Neural progenitor cell (in vitro differentiated cells): ENCODE results near the gene TADA2B. TPM values are rescaled to one million over a fixed set of nuclear protein-coding genes. Genes with fewer than 3 reads are reported as not detected.

Source experiments
- DNase-seq: peaks from one replicate; pipeline ENCODE4 v3.0.0-alpha.2; 2016; ENCODE audit warnings: low spot score
- H2AFZ ChIP-seq: fragments of 200-600 bp; sonication (generic); replicated peaks from 2 replicates; pipeline ENCODE4 v1.6.1; 2016; ENCODE audit warnings: antibody characterized with exemption
- H3F3A ChIP-seq: fragments of 200-600 bp; sonication (generic); 2 replicates; pipeline ENCODE4 v1.6.1; 2016; ENCODE audit warnings: antibody characterized with exemption, low read depth
- H3K27ac ChIP-seq: fragments of 200-600 bp; sonication (generic); 2 replicates; pipeline ENCODE4 v1.5.1; 2016; ENCODE audit warnings: mild to moderate bottlenecking
- H3K27me3 ChIP-seq: fragments of 200-600 bp; sonication (generic); 2 replicates; pipeline ENCODE4 v1.6.1; 2016; ENCODE audit warnings: mild to moderate bottlenecking, moderate library complexity
- H3K36me3 ChIP-seq: fragments of 200-600 bp; sonication (generic); 2 replicates; pipeline ENCODE4 v1.5.1; 2016
- H3K4me1 ChIP-seq: fragments of 200-600 bp; sonication (generic); 2 replicates; pipeline ENCODE4 v1.6.1; 2016; ENCODE audit warnings: mixed run types
- H3K4me2 ChIP-seq: fragments of 200-600 bp; sonication (generic); 2 replicates; pipeline ENCODE4 v1.6.1; 2016
- H3K4me3 ChIP-seq: fragments of 200-600 bp; sonication (generic); 2 replicates; pipeline ENCODE4 v1.5.1; 2016
- H3K79me2 ChIP-seq: fragments of 200-600 bp; sonication (generic); 2 replicates; pipeline ENCODE4 v1.6.1; 2016; ENCODE audit warnings: low read depth
- H3K9ac ChIP-seq: fragments of 200-600 bp; sonication (generic); 2 replicates; pipeline ENCODE4 v1.6.1; 2016
- H3K9me3 ChIP-seq: fragments of 200-600 bp; sonication (generic); 2 replicates; pipeline ENCODE4 v1.5.1; 2016; ENCODE audit warnings: low read depth
- H4K20me1 ChIP-seq: fragments of 200-600 bp; sonication (generic); 2 replicates; pipeline ENCODE4 v1.6.1; 2016; ENCODE audit warnings: low read depth
- H3K27ac Mint-ChIP-seq: 3 replicates; pipeline ENCODE4 v1.8.0; 2021; ENCODE audit warnings: mixed read lengths
- H3K27me3 Mint-ChIP-seq: 2 replicates; pipeline ENCODE4 v1.8.0; 2022; ENCODE audit warnings: low read depth, mild to moderate bottlenecking, inconsistent platforms, moderate library complexity, mixed read lengths; ENCODE audit not compliant: insufficient read depth
- H3K36me3 Mint-ChIP-seq: 3 replicates; pipeline ENCODE4 v1.8.0; 2021; ENCODE audit warnings: mixed read lengths
- H3K4me1 Mint-ChIP-seq: 3 replicates; pipeline ENCODE4 v1.8.0; 2021; ENCODE audit warnings: mixed read lengths
- H3K4me3 Mint-ChIP-seq: 3 replicates; pipeline ENCODE4 v1.8.0; 2021; ENCODE audit warnings: mild to moderate bottlenecking, moderate library complexity, mixed read lengths
- H3K9me3 Mint-ChIP-seq: 3 replicates; pipeline ENCODE4 v1.8.0; 2020; ENCODE audit warnings: mixed read lengths
- CTCF ChIP-seq: fragments of 200-600 bp; sonication (generic); IDR thresholded peaks from 2 replicates; pipeline ENCODE4 v1.5.1; 2017; ENCODE audit warnings: antibody characterized with exemption, mild to moderate bottlenecking
- EZH2 ChIP-seq: fragments of 200-600 bp; sonication (generic); IDR thresholded peaks from 2 replicates; pipeline ENCODE4 v1.6.1; 2017; ENCODE audit warnings: antibody characterized with exemption, mild to moderate bottlenecking, moderate library complexity
- EZH2phosphoT487 ChIP-seq: fragments of 200-600 bp; sonication (generic); IDR thresholded peaks from 2 replicates; pipeline ENCODE4 v1.6.1; 2017; ENCODE audit warnings: antibody characterized with exemption
- total RNA-seq: library from RNA; depleted of rRNA; stranded (reverse); fragments of >200 nt; gene quantifications from 2 replicates; pipeline ENCODE4 v1.2.3, GENCODE V29; 2015; ENCODE audit warnings: low replicate concordance

Gene TADA2B
- total RNA-seq, 1 donor from 2014 or later, result 12.6 TPM

DNA sequence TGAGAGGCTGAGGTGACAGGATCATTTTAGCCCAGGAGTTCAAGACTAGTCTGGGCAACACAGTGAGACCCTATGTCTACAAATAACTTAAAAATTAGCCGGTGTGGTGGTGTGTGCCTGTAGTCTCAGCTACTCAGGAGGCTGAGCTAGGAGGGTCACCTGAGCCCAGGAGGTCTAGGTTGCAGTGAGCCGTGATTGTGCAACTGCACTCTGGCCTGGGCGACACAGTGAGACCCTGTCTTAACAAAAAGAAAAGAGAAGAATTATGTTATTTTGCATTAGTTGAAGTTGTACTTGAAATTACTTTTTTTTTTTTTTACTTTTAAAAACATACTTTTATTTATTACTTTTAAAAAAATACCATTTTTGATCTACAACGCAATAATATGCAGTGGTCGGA, 21.8 kb upstream of the TADA2B start:
- Histone ChIP-seq H3F3A (no peaks in the 10 kb centered on the region), H3K4me1 (peaks cover 8% of the 10 kb centered on the region), H3K27me3 (no peaks in the 10 kb centered on the region), H3K27ac (no peak overlapping the region), H3K36me3 (no peaks in the 10 kb centered on the region), H3K4me3 (no peak overlapping the region), H2AFZ (no peak overlapping the region), H4K20me1 (peaks cover 22% of the 10 kb centered on the region), H3K4me2 (no peak overlapping the region), H3K9me3 (no peaks in the 10 kb centered on the region), H3K9ac (no peak overlapping the region), H3K79me2 (no peaks in the 10 kb centered on the region)
- H3K27ac Mint-ChIP-seq, result no peak overlapping the region
- H3K27me3 Mint-ChIP-seq, result peaks cover 2% of the 10 kb centered on the region
- no peak for TF ChIP-seq EZH2phosphoT487
- DNase-seq, result no peak
- H3K4me1 Mint-ChIP-seq, result peaks cover 19% of the 10 kb centered on the region
- no peak overlapping the region for H3K4me3 Mint-ChIP-seq
- peaks cover 17% of the 10 kb centered on the region for H3K36me3 Mint-ChIP-seq
- no peaks in the 10 kb centered on the region for H3K9me3 Mint-ChIP-seq

GRCh38 chr4:7021930-7022664, 21.1 kb upstream of the TADA2B start:
- Mint-ChIP-seq H3K9me3 (no peaks in the 10 kb centered on the region), H3K27me3 (peaks cover 2% of the 10 kb centered on the region), H3K27ac (no peak overlapping the region), H3K36me3 (peaks cover 18% of the 10 kb centered on the region), H3K4me1 (peaks cover 19% of the 10 kb centered on the region), H3K4me3 (no peak overlapping the region)
- H4K20me1 ChIP-seq, result peaks cover 22% of the 10 kb centered on the region
- H2AFZ ChIP-seq, result no peak overlapping the region
- TF ChIP-seq CTCF (no peak), EZH2phosphoT487 (no peak), EZH2 (no peak)
- H3K9me3 ChIP-seq, result no peaks in the 10 kb centered on the region
- no peaks in the 10 kb centered on the region for H3F3A ChIP-seq
- no peak overlapping the region for H3K27ac ChIP-seq
- no peak for DNase-seq
- H3K9ac ChIP-seq, result no peak overlapping the region
- no peaks in the 10 kb centered on the region for H3K79me2 ChIP-seq
- H3K4me1 ChIP-seq, result peaks cover 8% of the 10 kb centered on the region
- no peaks in the 10 kb centered on the region for H3K27me3 ChIP-seq
- H3K36me3 ChIP-seq, result no peaks in the 10 kb centered on the region
- no peak overlapping the region for H3K4me2 ChIP-seq
- no peak overlapping the region for H3K4me3 ChIP-seq

GRCh38 chr4:7023486-7023885, 19.7 kb upstream of the TADA2B start:
- no peak for DNase-seq
- no peak overlapping the region for H3K27ac Mint-ChIP-seq
- H3K4me1 ChIP-seq, result peaks cover 8% of the 10 kb centered on the region
- H3K27me3 Mint-ChIP-seq, result peaks cover 6% of the 10 kb centered on the region
- H4K20me1 ChIP-seq, result peaks cover 22% of the 10 kb centered on the region
- no peak overlapping the region for H3K4me2 ChIP-seq
- no peak overlapping the region for H3K27ac ChIP-seq
- peaks cover 28% of the 10 kb centered on the region for H3K36me3 Mint-ChIP-seq
- H3K4me3 ChIP-seq, result no peak overlapping the region
- H3K9me3 ChIP-seq, result no peaks in the 10 kb centered on the region
- H3K27me3 ChIP-seq, result no peaks in the 10 kb centered on the region
- peaks cover 22% of the 10 kb centered on the region for H3K4me1 Mint-ChIP-seq
- no peak for TF ChIP-seq EZH2
- no peak for TF ChIP-seq EZH2phosphoT487
- TF ChIP-seq CTCF, result no peak
- no peak overlapping the region for H3K4me3 Mint-ChIP-seq
- H3F3A ChIP-seq, result no peaks in the 10 kb centered on the region
- no peak overlapping the region for H3K9ac ChIP-seq
- no peaks in the 10 kb centered on the region for H3K9me3 Mint-ChIP-seq
- H3K36me3 ChIP-seq, result no peaks in the 10 kb centered on the region
- H2AFZ ChIP-seq, result no peak overlapping the region
- no peaks in the 10 kb centered on the region for H3K79me2 ChIP-seq

GRCh38 chr4:7023901-7024300, 19.3 kb upstream of the TADA2B start:
- peaks cover 6% of the 10 kb centered on the region for H3K27me3 Mint-ChIP-seq
- H3K4me2 ChIP-seq, result no peak overlapping the region
- no peak overlapping the region for H3K9ac ChIP-seq
- peaks cover 22% of the 10 kb centered on the region for H4K20me1 ChIP-seq
- no peak overlapping the region for H3K4me3 Mint-ChIP-seq
- H3K4me3 ChIP-seq, result no peak overlapping the region
- DNase-seq, result no peak
- no peak overlapping the region for H3K27ac Mint-ChIP-seq
- H3K79me2 ChIP-seq, result no peaks in the 10 kb centered on the region
- peaks cover 26% of the 10 kb centered on the region for H3K36me3 Mint-ChIP-seq
- no peaks in the 10 kb centered on the region for H3K9me3 Mint-ChIP-seq
- H3K4me1 ChIP-seq, result peaks cover 8% of the 10 kb centered on the region
- no peaks in the 10 kb centered on the region for H3K36me3 ChIP-seq
- H3K27me3 ChIP-seq, result no peaks in the 10 kb centered on the region
- no peak overlapping the region for H3K27ac ChIP-seq
- TF ChIP-seq CTCF, result no peak
- TF ChIP-seq EZH2, result no peak
- TF ChIP-seq EZH2phosphoT487, result no peak
- no peak overlapping the region for H2AFZ ChIP-seq
- H3K9me3 ChIP-seq, result no peaks in the 10 kb centered on the region
- H3F3A ChIP-seq, result no peaks in the 10 kb centered on the region
- H3K4me1 Mint-ChIP-seq, result peaks cover 22% of the 10 kb centered on the region
